Vagina (tissue), 2 donors: Measurements from ENCODE around the gene SLCO2B1.

Source experiments
- CTCF ChIP-seq, 3 experiments: fragments of 450-650 bp in 2 of 3; fragments of 200-600 bp in 1 of 3; sonication (generic) in 1 of 3; IDR thresholded peaks; one replicate each; pipeline ENCODE4 v1.5.1; 2017 to 2019; ENCODE audit warnings: antibody characterized with exemption in 3 of 3, mild to moderate bottlenecking in 2 of 3, moderate library complexity in 2 of 3
- POLR2A ChIP-seq, 2 donors: fragments of 450-650 bp; IDR thresholded peaks; one replicate each; pipeline ENCODE4 v1.6.1; 2017; ENCODE audit warnings: antibody characterized with exemption in 2 of 2, mild to moderate bottlenecking in 2 of 2, moderate library complexity in 2 of 2
- POLR2AphosphoS5 ChIP-seq, 2 donors: sonication (generic); formaldehyde crosslinking; IDR thresholded peaks; one replicate each; pipeline ENCODE4 v1.9.0; 2017; ENCODE audit warnings: antibody characterized with exemption in 2 of 2, mild to moderate bottlenecking in 2 of 2, low read depth in 1 of 2; ENCODE audit not compliant: insufficient read depth in 1 of 2

GRCh38 chr11:75233754-75234172 is 82.9 kb downstream of the SLCO2B1 start:
- TF ChIP-seq POLR2AphosphoS5 (IDR thresholded peaks at IDR 0.05; ENCODE audit: insufficient read depth in 1 of 2, low read depth in 1 of 2) (no peak), CTCF (IDR thresholded peaks at IDR 0.05) (no peak), POLR2A (IDR thresholded peaks at IDR 0.05) (no peak)
